ENCODE results near the gene BCL2L1. TPM values are rescaled to one million over a fixed set of nuclear protein-coding genes. Genes with fewer than 3 reads are reported as not detected.

BCL2L1 gene
- total RNA-seq, 1 experiment from 2014 or later, result 277 TPM

- no peak overlapping the region for H2AFZ ChIP-seq (ENCODE audit: low read length)
- TF ChIP-seq EZH2phosphoT487 (IDR thresholded peaks at IDR 0.05; ENCODE audit: borderline replicate concordance, low read length) (no peak), CTCF (conservative IDR thresholded peaks at IDR 0.05; ENCODE audit: low read depth, low read length) (no peak), EZH2 (IDR thresholded peaks at IDR 0.05; ENCODE audit: low read length, unreplicated experiment) (no peak)
- H3K9me2 ChIP-seq (replicated peaks; ENCODE audit: low read length), result no peaks in the 10 kb centered on the region
- DNase-seq (peak; percentile 15), ATAC-seq (no peak)
- intact Hi-C loops (cut with micrococcal nuclease), result loop anchor here (1.0 to 5.0 kb wide), 3 partner anchors 25 to 159 kb away; no protein-coding TSS in a partner anchor
- peaks cover 67% of the 10 kb centered on the region for H3K79me2 ChIP-seq (ENCODE audit: low read length)
- H3K4me3 ChIP-seq (ENCODE audit: low read length), result peak overlapping the region; percentile 95
- H3K9me3 ChIP-seq (ENCODE audit: low read length), result no peaks in the 10 kb centered on the region
- H3K4me1 ChIP-seq (ENCODE audit: insufficient read depth, low read length), result peaks cover 44% of the 10 kb centered on the region
- CTCF ChIA-PET, result no interaction called here
- peak overlapping the region; percentile 96 for H3K9ac ChIP-seq (ENCODE audit: low read length)
- H3K27ac ChIP-seq (ENCODE audit: low read length), result peak overlapping the region; percentile 93
- peaks cover 42% of the 10 kb centered on the region for H3K36me3 ChIP-seq (ENCODE audit: low read depth, low read length)
- H3F3A ChIP-seq (ENCODE audit: low read length, unreplicated experiment), result peaks cover 12% of the 10 kb centered on the region
- no peaks in the 10 kb centered on the region for H3K27me3 ChIP-seq (ENCODE audit: low read length)
- POLR2A ChIA-PET (ENCODE audit: unreplicated experiment), result interaction anchor here (0.7 to 3.1 kb wide), 5 partner anchors 8 to 60 kb away, joined by 3 to 33 read pairs (median 16); no protein-coding TSS in a partner anchor
- peak overlapping the region; percentile 98 for H3K4me2 ChIP-seq (ENCODE audit: low read length)
- BruUV-seq (replicated peaks), result TSS peak; percentile 47
- H4K20me1 ChIP-seq (ENCODE audit: low read length), result 0 out of 2 replicates have a peak, but pooled peaks cover 4% of the 10 kb centered on the region
Observed at GRCh38 chr20:31721408-31722256, 1.0 kb downstream of the BCL2L1 start.

- H4K20me1 ChIP-seq (ENCODE audit: low read length), result 0 out of 2 replicates have a peak, but pooled peaks cover 4% of the 10 kb centered on the region
- ATAC-seq (no peak), DNase-seq (peak; percentile 13)
- ChIA-PET POLR2A (ENCODE audit: unreplicated experiment) (interaction anchor here (0.6 to 3.2 kb wide), 7 partner anchors 9 to 115 kb away, joined by 3 to 33 read pairs (median 7); partner anchors contain the start of gene ID1), CTCF (interaction anchor here (1.1 to 1.4 kb wide), 2 partner anchors 16 to 59 kb away, joined by 6 read pairs; no protein-coding TSS in a partner anchor)
- H3K4me1 ChIP-seq (ENCODE audit: insufficient read depth, low read length), result peaks cover 53% of the 10 kb centered on the region
- BruUV-seq (replicated peaks), result TSS peak; percentile 67
- H3F3A ChIP-seq (ENCODE audit: low read length, unreplicated experiment), result peaks cover 12% of the 10 kb centered on the region
- intact Hi-C loops (cut with micrococcal nuclease), result loop anchor here (1.0 to 5.0 kb wide), 3 partner anchors 8 to 158 kb away; no protein-coding TSS in a partner anchor
- peak overlapping the region; percentile 93 for H3K27ac ChIP-seq (ENCODE audit: low read length)
- H3K27me3 ChIP-seq (ENCODE audit: low read length), result no peaks in the 10 kb centered on the region
- peak overlapping the region; percentile 98 for H3K4me2 ChIP-seq (ENCODE audit: low read length)
- H2AFZ ChIP-seq (ENCODE audit: low read length), result no peak overlapping the region
- no peaks in the 10 kb centered on the region for H3K9me2 ChIP-seq (replicated peaks; ENCODE audit: low read length)
- peaks cover 76% of the 10 kb centered on the region for H3K79me2 ChIP-seq (ENCODE audit: low read length)
- H3K36me3 ChIP-seq (ENCODE audit: low read depth, low read length), result peaks cover 50% of the 10 kb centered on the region
- no peaks in the 10 kb centered on the region for H3K9me3 ChIP-seq (ENCODE audit: low read length)
- peak overlapping the region; percentile 96 for H3K9ac ChIP-seq (ENCODE audit: low read length)
- H3K4me3 ChIP-seq (ENCODE audit: low read length), result peak overlapping the region; percentile 95
- TF ChIP-seq CTCF (conservative IDR thresholded peaks at IDR 0.05; ENCODE audit: low read depth, low read length) (no peak), EZH2 (IDR thresholded peaks at IDR 0.05; ENCODE audit: low read length, unreplicated experiment) (no peak), EZH2phosphoT487 (IDR thresholded peaks at IDR 0.05; ENCODE audit: borderline replicate concordance, low read length) (no peak)
Observed at GRCh38 chr20:31720486-31721407, 1.9 kb downstream of the BCL2L1 start.

Data from PC-3 (cell line).